Neural cell (in vitro differentiated cells): Measurements from ENCODE around the gene MAD1L1. TPM values are rescaled to one million over a fixed set of nuclear protein-coding genes. Genes with fewer than 3 reads are reported as not detected.

Source experiments
- H2AFZ ChIP-seq: fragments of 200-600, 300-800 bp; sonication (generic), shearing (Covaris generic); 2 replicates; pipeline ENCODE4 v1.6.0; 2014; ENCODE audit warnings: low read depth, mild to moderate bottlenecking, antibody characterized with exemption, low read length, moderate library complexity
- H3F3A ChIP-seq: fragments of 200-600 bp; shearing (Covaris generic); 2 replicates; pipeline ENCODE4 v1.6.1; 2016; ENCODE audit warnings: mild to moderate bottlenecking, moderate library complexity, mixed read lengths, antibody characterized with exemption, low read length; ENCODE audit not compliant: insufficient read depth, poor library complexity, severe bottlenecking
- H3K27ac ChIP-seq: fragments of 200-600, 300-800 bp; sonication (generic), shearing (Covaris generic); 2 replicates; pipeline ENCODE4 v1.5.1; 2014; ENCODE audit warnings: mild to moderate bottlenecking, low read length, moderate library complexity
- H3K27me3 ChIP-seq: fragments of 300-800, 200-600 bp; sonication (generic), shearing (Covaris generic); 2 replicates; pipeline ENCODE4 v1.6.0; 2014; ENCODE audit warnings: mild to moderate bottlenecking, low read depth, low read length, moderate library complexity; ENCODE audit not compliant: insufficient read depth
- H3K36me3 ChIP-seq: fragments of 300-800, 200-600 bp; sonication (generic), shearing (Covaris generic); 2 replicates; pipeline ENCODE4 v1.5.1; 2014; ENCODE audit warnings: mild to moderate bottlenecking, antibody characterized with exemption, low read length, moderate library complexity; ENCODE audit not compliant: insufficient read depth
- H3K4me2 ChIP-seq: fragments of 300-800, 200-600 bp; sonication (generic), shearing (Covaris generic); 2 replicates; pipeline ENCODE4 v1.6.0; 2014; ENCODE audit warnings: mild to moderate bottlenecking, low read length
- H3K4me3 ChIP-seq: fragments of 300-800, 200-600 bp; sonication (generic), shearing (Covaris generic); 2 replicates; pipeline ENCODE4 v1.5.1; 2014; ENCODE audit warnings: mild to moderate bottlenecking, low read length, moderate library complexity
- H3K79me2 ChIP-seq: fragments of 200-600 bp; shearing (Covaris generic); replicated peaks from 2 replicates; pipeline ENCODE4 v1.6.0; 2014; ENCODE audit warnings: mild to moderate bottlenecking, low read length, moderate library complexity; ENCODE audit not compliant: insufficient read depth
- H3K9ac ChIP-seq: fragments of 300-800, 200-600 bp; sonication (generic), shearing (Covaris generic); 2 replicates; pipeline ENCODE4 v1.6.1; 2016; ENCODE audit warnings: mild to moderate bottlenecking, low read length, mixed read lengths
- H3K9me2 ChIP-seq: fragments of 200-600 bp; shearing (Covaris generic); 2 replicates; pipeline ENCODE4 v1.6.1; 2016; ENCODE audit warnings: mild to moderate bottlenecking, low read length, mixed read lengths; ENCODE audit not compliant: insufficient read depth
- H3K9me3 ChIP-seq: fragments of 200-600, 300-800 bp; sonication (generic), shearing (Covaris generic); 2 replicates; pipeline ENCODE4 v1.6.1; 2016; ENCODE audit warnings: mild to moderate bottlenecking, mixed run types, low read length, moderate library complexity, mixed read lengths
- H4K20me1 ChIP-seq: fragments of 200-600 bp; shearing (Covaris generic); 2 replicates; pipeline ENCODE4 v1.6.1; 2016; ENCODE audit warnings: mild to moderate bottlenecking, mixed run types; ENCODE audit not compliant: insufficient read depth
- CTCF ChIP-seq: fragments of 450-650 bp; IDR thresholded peaks from 2 replicates; pipeline ENCODE4 v1.5.1; 2014; ENCODE audit warnings: antibody characterized with exemption, mild to moderate bottlenecking, moderate library complexity; ENCODE audit not compliant: poor library complexity, severe bottlenecking
- EP300 ChIP-seq: fragments of 450-650 bp; conservative IDR thresholded peaks from 2 replicates; pipeline ENCODE4 v1.6.1; 2014; ENCODE audit warnings: antibody characterized with exemption, mild to moderate bottlenecking, moderate library complexity; ENCODE audit not compliant: poor library complexity, severe bottlenecking
- EZH2 ChIP-seq: fragments of 200-600, 300-800 bp; shearing (Covaris generic), sonication (generic); IDR thresholded peaks from 2 replicates; pipeline ENCODE4 v1.6.1; 2014; ENCODE audit warnings: antibody characterized with exemption, low read length, borderline replicate concordance, mild to moderate bottlenecking; ENCODE audit not compliant: insufficient read depth, poor library complexity, severe bottlenecking
- MXI1 ChIP-seq: fragments of 450-650 bp; conservative IDR thresholded peaks from 2 replicates; pipeline ENCODE4 v1.6.1; 2014; ENCODE audit warnings: antibody characterized with exemption, mild to moderate bottlenecking; ENCODE audit not compliant: poor library complexity, severe bottlenecking
- POLR2AphosphoS5 ChIP-seq: IDR thresholded peaks from 2 replicates; pipeline ENCODE4 v1.6.1; 2012
- RAD21 ChIP-seq: fragments of 450-650 bp; conservative IDR thresholded peaks from 2 replicates; pipeline ENCODE4 v1.6.1; 2014; ENCODE audit warnings: antibody characterized with exemption, mild to moderate bottlenecking, moderate library complexity
- REST ChIP-seq: IDR thresholded peaks from 2 replicates; pipeline ENCODE4 v1.6.1; 2012; ENCODE audit warnings: borderline replicate concordance
- SMC3 ChIP-seq: fragments of 450-650 bp; conservative IDR thresholded peaks from 2 replicates; pipeline ENCODE4 v1.6.1; 2014; ENCODE audit warnings: antibody characterized with exemption, mild to moderate bottlenecking, moderate library complexity; ENCODE audit not compliant: poor library complexity
- TAF1 ChIP-seq: IDR thresholded peaks from 2 replicates; pipeline ENCODE4 v1.6.1; 2012; ENCODE audit warnings: low read depth
- polyA plus RNA-seq: library from polyadenylated mRNA; depleted of rRNA; stranded (reverse); fragments of >200 nt; gene quantifications from 2 replicates; pipeline ENCODE4 v1.2.3, GENCODE V29; 2014

MAD1L1 gene
- polyA plus RNA-seq, 1 donor from 2014 or later: 31.4 TPM

- Histone ChIP-seq H3K9ac (no peak overlapping the region), H3K36me3 (no peaks in the 10 kb centered on the region)
Measured at GRCh38 chr7:2116989-2117591, 115.7 kb downstream of the MAD1L1 start.

GRCh38 chr7:2116448-2116810 lies 116.3 kb downstream of the MAD1L1 start:
- Histone ChIP-seq H3K27me3 (no peaks in the 10 kb centered on the region), H3K79me2 (no peaks in the 10 kb centered on the region), H3F3A (no peaks in the 10 kb centered on the region), H2AFZ (no peak overlapping the region), H3K4me2 (no peak overlapping the region), H3K36me3 (no peaks in the 10 kb centered on the region), H3K9me3 (no peaks in the 10 kb centered on the region), H3K9ac (no peak overlapping the region), H3K4me3 (no peak overlapping the region), H4K20me1 (no peaks in the 10 kb centered on the region), H3K9me2 (no peaks in the 10 kb centered on the region), H3K27ac (no peak overlapping the region)
- no peak for TF ChIP-seq POLR2AphosphoS5
- TF ChIP-seq RAD21: no peak
- no peak for TF ChIP-seq TAF1
- TF ChIP-seq SMC3: no peak
- no peak for TF ChIP-seq EP300
- TF ChIP-seq CTCF: no peak
- TF ChIP-seq MXI1: no peak

More at GRCh38 chr7:2116989-2117591, 115.7 kb downstream of the MAD1L1 start:
- no peaks in the 10 kb centered on the region for H3K79me2 ChIP-seq
- H3F3A ChIP-seq: no peaks in the 10 kb centered on the region
- H3K4me3 ChIP-seq: no peak overlapping the region
- H3K4me2 ChIP-seq: no peak overlapping the region
- H3K27me3 ChIP-seq: no peaks in the 10 kb centered on the region
- no peaks in the 10 kb centered on the region for H3K9me3 ChIP-seq
- H2AFZ ChIP-seq: no peak overlapping the region
- H3K9me2 ChIP-seq: no peaks in the 10 kb centered on the region
- no peak overlapping the region for H3K27ac ChIP-seq
- no peaks in the 10 kb centered on the region for H4K20me1 ChIP-seq
- TF ChIP-seq MXI1 (no peak), POLR2AphosphoS5 (no peak), EP300 (no peak), TAF1 (no peak), REST (no peak), EZH2 (no peak), CTCF (no peak), RAD21 (no peak), SMC3 (no peak)
